ENCODE results near the gene TEX44. TPM values are rescaled to one million over a fixed set of nuclear protein-coding genes. Genes with fewer than 3 reads are reported as not detected.

The TEX44 gene
- total RNA-seq, 1 donor from 2014 or later = not detected

GRCh38 chr2:231604685-231605606 is 12.3 kb downstream of the TEX44 start:
- peak overlapping the region; percentile 98 for H3K27ac Mint-ChIP-seq (ENCODE audit: unreplicated experiment)
- H3K4me3 Mint-ChIP-seq = peak overlapping the region; percentile 67
- TF ChIP-seq CTCF (conservative IDR thresholded peaks at IDR 0.05) = no peak
- H3K36me3 Mint-ChIP-seq (ENCODE audit: low read depth) = no peaks in the 10 kb centered on the region
- H3K9me3 Mint-ChIP-seq = no peaks in the 10 kb centered on the region
- H3K27me3 Mint-ChIP-seq (ENCODE audit: low read depth) = no peaks in the 10 kb centered on the region
- DNase-seq (ENCODE audit: low read depth, low spot score) = peak; percentile 97
- peaks cover 46% of the 10 kb centered on the region for H3K4me1 Mint-ChIP-seq

- no peaks in the 10 kb centered on the region for H3K27me3 Mint-ChIP-seq (ENCODE audit: low read depth)
- H3K4me1 Mint-ChIP-seq = peaks cover 50% of the 10 kb centered on the region
- no peaks in the 10 kb centered on the region for H3K36me3 Mint-ChIP-seq (ENCODE audit: low read depth)
- H3K9me3 Mint-ChIP-seq = no peaks in the 10 kb centered on the region
- no peak for DNase-seq (ENCODE audit: low read depth, low spot score)
- H3K4me3 Mint-ChIP-seq = peak overlapping the region; percentile 23
- H3K27ac Mint-ChIP-seq (ENCODE audit: unreplicated experiment) = peak overlapping the region; percentile 98
- TF ChIP-seq CTCF (conservative IDR thresholded peaks at IDR 0.05) = no peak
Observed at GRCh38 chr2:231605607-231606091, 13.0 kb downstream of the TEX44 start.

- Mint-ChIP-seq H3K27me3 (ENCODE audit: low read depth) (no peaks in the 10 kb centered on the region), H3K4me1 (peaks cover 52% of the 10 kb centered on the region), H3K4me3 (no peak overlapping the region), H3K36me3 (ENCODE audit: low read depth) (no peaks in the 10 kb centered on the region), H3K27ac (ENCODE audit: unreplicated experiment) (no peak overlapping the region), H3K9me3 (no peaks in the 10 kb centered on the region)
- DNase-seq (ENCODE audit: low read depth, low spot score) = no peak
- TF ChIP-seq CTCF (conservative IDR thresholded peaks at IDR 0.05) = no peak
Observed at GRCh38 chr2:231606941-231607340, 14.3 kb downstream of the TEX44 start.

- DNase-seq (ENCODE audit: low read depth, low spot score) = no peak
- H3K4me1 Mint-ChIP-seq = peaks cover 58% of the 10 kb centered on the region
- peak overlapping the region; percentile 52 for H3K27ac Mint-ChIP-seq (ENCODE audit: unreplicated experiment)
- no peaks in the 10 kb centered on the region for H3K36me3 Mint-ChIP-seq (ENCODE audit: low read depth)
- no peaks in the 10 kb centered on the region for H3K9me3 Mint-ChIP-seq
- H3K27me3 Mint-ChIP-seq (ENCODE audit: low read depth) = no peaks in the 10 kb centered on the region
- peak overlapping the region; percentile 72 for H3K4me3 Mint-ChIP-seq
- TF ChIP-seq CTCF (conservative IDR thresholded peaks at IDR 0.05) = peak; percentile 37
Observed at GRCh38 chr2:231611273-231612108, 18.8 kb downstream of the TEX44 start.

GRCh38 chr2:231612109-231612455 is 19.4 kb downstream of the TEX44 start:
- DNase-seq (ENCODE audit: low read depth, low spot score) = no peak
- no peak for TF ChIP-seq CTCF (conservative IDR thresholded peaks at IDR 0.05)
- H3K4me3 Mint-ChIP-seq = peak overlapping the region; percentile 51
- H3K9me3 Mint-ChIP-seq = no peaks in the 10 kb centered on the region
- H3K4me1 Mint-ChIP-seq = peaks cover 60% of the 10 kb centered on the region
- no peaks in the 10 kb centered on the region for H3K27me3 Mint-ChIP-seq (ENCODE audit: low read depth)
- H3K27ac Mint-ChIP-seq (ENCODE audit: unreplicated experiment) = peak overlapping the region; percentile 50
- no peaks in the 10 kb centered on the region for H3K36me3 Mint-ChIP-seq (ENCODE audit: low read depth)
